ENCODE results near the gene SLC39A6.

The SLC39A6 gene

GRCh38 chr18:36153771-36154170 lies 24.6 kb upstream of the SLC39A6 start:
- no peak overlapping the region for H3K4me3 ChIP-seq (ENCODE audit: low read depth, low read length)
- TF ChIP-seq, protein P1, sequence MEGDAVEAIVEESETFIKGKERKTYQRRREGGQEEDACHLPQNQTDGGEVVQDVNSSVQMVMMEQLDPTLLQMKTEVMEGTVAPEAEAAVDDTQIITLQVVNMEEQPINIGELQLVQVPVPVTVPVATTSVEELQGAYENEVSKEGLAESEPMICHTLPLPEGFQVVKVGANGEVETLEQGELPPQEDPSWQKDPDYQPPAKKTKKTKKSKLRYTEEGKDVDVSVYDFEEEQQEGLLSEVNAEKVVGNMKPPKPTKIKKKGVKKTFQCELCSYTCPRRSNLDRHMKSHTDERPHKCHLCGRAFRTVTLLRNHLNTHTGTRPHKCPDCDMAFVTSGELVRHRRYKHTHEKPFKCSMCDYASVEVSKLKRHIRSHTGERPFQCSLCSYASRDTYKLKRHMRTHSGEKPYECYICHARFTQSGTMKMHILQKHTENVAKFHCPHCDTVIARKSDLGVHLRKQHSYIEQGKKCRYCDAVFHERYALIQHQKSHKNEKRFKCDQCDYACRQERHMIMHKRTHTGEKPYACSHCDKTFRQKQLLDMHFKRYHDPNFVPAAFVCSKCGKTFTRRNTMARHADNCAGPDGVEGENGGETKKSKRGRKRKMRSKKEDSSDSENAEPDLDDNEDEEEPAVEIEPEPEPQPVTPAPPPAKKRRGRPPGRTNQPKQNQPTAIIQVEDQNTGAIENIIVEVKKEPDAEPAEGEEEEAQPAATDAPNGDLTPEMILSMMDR (IDR thresholded peaks at IDR 0.05; ENCODE audit: borderline replicate concordance, insufficient read depth, low read depth, low read length) = no peak

GRCh38 chr18:36153203-36153602 lies 24.1 kb upstream of the SLC39A6 start:
- TF ChIP-seq, protein P1 (IDR thresholded peaks at IDR 0.05; ENCODE audit: borderline replicate concordance, insufficient read depth, low read depth, low read length) = no peak
- no peak overlapping the region for H3K4me3 ChIP-seq (ENCODE audit: low read depth, low read length)

- no peak overlapping the region for H3K4me3 ChIP-seq (ENCODE audit: low read depth, low read length)
- TF ChIP-seq, protein P1 (IDR thresholded peaks at IDR 0.05; ENCODE audit: borderline replicate concordance, insufficient read depth, low read depth, low read length) = no peak
These were observed 23.6 kb upstream of the SLC39A6 start for GRCh38 chr18:36152781-36153180.

GRCh38 chr18:36149514-36150289 lies 20.6 kb upstream of the SLC39A6 start:
- TF ChIP-seq, protein P1 (IDR thresholded peaks at IDR 0.05; ENCODE audit: borderline replicate concordance, insufficient read depth, low read depth, low read length) = no peak
- no peak overlapping the region for H3K4me3 ChIP-seq (ENCODE audit: low read depth, low read length)

GRCh38 chr18:36143391-36143790 lies 14.3 kb upstream of the SLC39A6 start:
- TF ChIP-seq, protein P1 (IDR thresholded peaks at IDR 0.05; ENCODE audit: borderline replicate concordance, insufficient read depth, low read depth, low read length) = no peak
- H3K4me3 ChIP-seq (ENCODE audit: low read depth, low read length) = no peak overlapping the region

DNA sequence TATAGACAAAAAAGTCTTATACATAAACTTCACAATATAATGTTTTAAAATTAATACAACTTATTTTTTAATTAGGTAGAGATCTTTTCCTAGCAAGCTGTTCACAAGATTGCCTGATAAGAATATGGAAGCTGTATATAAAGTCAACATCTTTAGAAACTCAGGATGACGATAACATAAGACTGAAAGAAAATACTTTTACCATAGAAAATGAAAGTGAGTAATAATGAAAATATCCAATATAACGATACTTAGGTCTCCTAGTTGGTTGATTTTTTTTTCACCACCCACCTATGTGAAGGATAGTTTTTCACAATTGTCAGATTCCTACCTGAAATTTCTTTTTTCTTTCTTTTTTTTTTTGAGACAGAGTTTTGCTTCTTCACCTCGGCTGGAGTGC lies 13.6 kb upstream of the SLC39A6 start:
- TF ChIP-seq, protein P1 (IDR thresholded peaks at IDR 0.05; ENCODE audit: borderline replicate concordance, insufficient read depth, low read depth, low read length) = no peak
- H3K4me3 ChIP-seq (ENCODE audit: low read depth, low read length) = no peak overlapping the region

- no peak overlapping the region for H3K4me3 ChIP-seq (ENCODE audit: low read depth, low read length)
- TF ChIP-seq, protein P1 (IDR thresholded peaks at IDR 0.05; ENCODE audit: borderline replicate concordance, insufficient read depth, low read depth, low read length) = no peak
These were observed 12.4 kb upstream of the SLC39A6 start for GRCh38 chr18:36141576-36141975.

All from GM12875 (cell line).